Measurements from ENCODE around the gene FIP1L1. TPM values are rescaled to one million over a fixed set of nuclear protein-coding genes. Genes with fewer than 3 reads are reported as not detected.

Gene FIP1L1
- total RNA-seq, 1 donor from 2014 or later: 84.2 TPM

GRCh38 chr4:53508446-53508845 is 131.0 kb downstream of the FIP1L1 start:
- peaks cover 19% of the 10 kb centered on the region for H3K36me3 Mint-ChIP-seq (ENCODE audit: insufficient read depth)
- H3K27me3 Mint-ChIP-seq: no peaks in the 10 kb centered on the region
- no peak for DNase-seq (ENCODE audit: low spot score, unreplicated experiment)
- no peak overlapping the region for H3K27ac Mint-ChIP-seq
- H3K4me3 Mint-ChIP-seq (ENCODE audit: low read depth): no peak overlapping the region
- no peak for TF ChIP-seq CTCF (IDR thresholded peaks at IDR 0.05; ENCODE audit: unreplicated experiment)
- H3K9me3 Mint-ChIP-seq (ENCODE audit: low read depth): no peaks in the 10 kb centered on the region
- no peaks in the 10 kb centered on the region for H3K4me1 Mint-ChIP-seq (ENCODE audit: low read depth)

GRCh38 chr4:53510321-53510720 is 132.9 kb downstream of the FIP1L1 start:
- no peaks in the 10 kb centered on the region for H3K27me3 Mint-ChIP-seq
- no peak for TF ChIP-seq CTCF (IDR thresholded peaks at IDR 0.05; ENCODE audit: unreplicated experiment)
- H3K27ac Mint-ChIP-seq: no peak overlapping the region
- H3K9me3 Mint-ChIP-seq (ENCODE audit: low read depth): no peaks in the 10 kb centered on the region
- H3K36me3 Mint-ChIP-seq (ENCODE audit: insufficient read depth): peaks cover 16% of the 10 kb centered on the region
- no peaks in the 10 kb centered on the region for H3K4me1 Mint-ChIP-seq (ENCODE audit: low read depth)
- no peak for DNase-seq (ENCODE audit: low spot score, unreplicated experiment)
- no peak overlapping the region for H3K4me3 Mint-ChIP-seq (ENCODE audit: low read depth)

Other genes with a start within 250 kb of the FIP1L1 start
- 11.8 and 12.5 TPM in 2 replicates for gene SCFD2, start 11.6 kb upstream of the FIP1L1 start, total RNA-seq
- 19.8 and 21.7 TPM in 2 replicates for gene LNX1, start 213.8 kb downstream of the FIP1L1 start, total RNA-seq

Measured in progenitor cell of endocrine pancreas (in vitro differentiated cells).